HEK293 (cell line): ENCODE measurements around the gene DLG2.
A peak's percentile ranks its signal among the peaks of the same experiment; 100 is the strongest.

Source experiments
- CTCF ChIA-PET: fragments of 350-600 bp; formaldehyde crosslinking; extraction: SDS; loops from one replicate; lab custom pipeline; 2021; ENCODE audit warnings: antibody characterized with exemption; lab: Yijun Ruan, JAX
- POLR2A ChIA-PET: fragments of 300-600 bp; formaldehyde crosslinking; extraction: SDS; loops from one replicate; lab custom pipeline; 2020; ENCODE audit warnings: antibody characterized with exemption, inconsistent platforms; lab: Yijun Ruan, JAX
- H3K27ac ChIP-seq: fragments of 200-500 bp; sonication (Bioruptor generic); 2 replicates; pipeline ENCODE4 v1.5.1; 2014; ENCODE audit warnings: low read depth, low read length, control low read depth, inconsistent platforms; ENCODE audit errors: extremely low read depth
- H3K36me3 ChIP-seq, 2 experiments: fragments of 200-500 bp in 1 of 2; sonication (Bioruptor generic) in 1 of 2; 1 replicate in 1 of 2; 2 replicates in 1 of 2; pipeline ENCODE4 v1.5.1; 2014 to 2017; ENCODE audit warnings: inconsistent platforms in 2 of 2, low read length in 2 of 2; ENCODE audit not compliant: control insufficient read depth in 2 of 2, insufficient read depth in 1 of 2
- H3K4me1 ChIP-seq: fragments of 200-500 bp; sonication (Bioruptor generic); 2 replicates; pipeline ENCODE4 v1.5.1; 2014; ENCODE audit warnings: mild to moderate bottlenecking, low read length, inconsistent platforms; ENCODE audit not compliant: control insufficient read depth, insufficient read depth
- H3K4me3 ChIP-seq: 2 replicates; pipeline ENCODE4 v1.5.1; 2011; ENCODE audit warnings: low read depth, mild to moderate bottlenecking, control low read depth, low read length, moderate library complexity
- H3K9me3 ChIP-seq: fragments of 200-500 bp; sonication (Bioruptor generic); 2 replicates; pipeline ENCODE4 v1.5.1; 2014; ENCODE audit warnings: low read depth, low read length, inconsistent platforms; ENCODE audit not compliant: control insufficient read depth, insufficient read depth
- FEZF1 ChIP-seq: fragments of 450-650 bp; formaldehyde crosslinking; IDR thresholded peaks from 2 replicates; pipeline ENCODE4 v1.5.1; 2016; ENCODE audit warnings: missing biosample characterization, missing genetic modification characterization
- KLF9 ChIP-seq: fragments of 450-650 bp; formaldehyde crosslinking; IDR thresholded peaks from 2 replicates; pipeline ENCODE4 v1.5.1; 2016; ENCODE audit warnings: missing biosample characterization, missing genetic modification characterization, low read depth
- REPIN1 ChIP-seq: fragments of 450-650 bp; formaldehyde crosslinking; IDR thresholded peaks from 2 replicates; pipeline ENCODE4 v1.5.1; 2017; ENCODE audit warnings: missing biosample characterization, missing genetic modification characterization, low read depth
- SALL2 ChIP-seq: fragments of 450-650 bp; formaldehyde crosslinking; IDR thresholded peaks from 2 replicates; pipeline ENCODE4 v1.5.0; 2017; ENCODE audit warnings: missing biosample characterization, mild to moderate bottlenecking, missing genetic modification characterization, borderline replicate concordance
- TCF7L2 ChIP-seq: IDR thresholded peaks from 2 replicates; pipeline ENCODE4 v1.6.1; 2011; ENCODE audit warnings: low read depth, mild to moderate bottlenecking, inconsistent platforms, low read length, moderate library complexity, borderline replicate concordance
- WT1 ChIP-seq: fragments of 450-650 bp; formaldehyde crosslinking; IDR thresholded peaks from 2 replicates; pipeline ENCODE4 v1.5.1; 2016; ENCODE audit warnings: missing biosample characterization, missing genetic modification characterization
- YY1 ChIP-seq: fragments of 450-650 bp; formaldehyde crosslinking; IDR thresholded peaks from 2 replicates; pipeline ENCODE4 v1.5.1; 2018; ENCODE audit warnings: missing biosample characterization, missing genetic modification characterization
- ZBTB17 ChIP-seq: fragments of 450-650 bp; formaldehyde crosslinking; IDR thresholded peaks from 2 replicates; pipeline ENCODE4 v1.5.1; 2016; ENCODE audit warnings: missing biosample characterization, missing genetic modification characterization
- ZBTB21 ChIP-seq: fragments of 450-650 bp; formaldehyde crosslinking; IDR thresholded peaks from 2 replicates; pipeline ENCODE4 v1.5.1; 2017; ENCODE audit warnings: missing biosample characterization, missing genetic modification characterization
- ZBTB8A ChIP-seq: fragments of 450-650 bp; formaldehyde crosslinking; IDR thresholded peaks from 2 replicates; pipeline ENCODE4 v1.5.1; 2016; ENCODE audit warnings: missing biosample characterization, missing genetic modification characterization
- ZNF112 ChIP-seq: fragments of 450-650 bp; formaldehyde crosslinking; IDR thresholded peaks from 2 replicates; pipeline ENCODE4 v1.5.0; 2017; ENCODE audit warnings: missing biosample characterization, missing genetic modification characterization
- ZNF2 ChIP-seq: fragments of 450-650 bp; formaldehyde crosslinking; IDR thresholded peaks from 2 replicates; pipeline ENCODE4 v1.5.1; 2016; ENCODE audit warnings: missing biosample characterization, missing genetic modification characterization
- ZNF324 ChIP-seq: fragments of 450-650 bp; formaldehyde crosslinking; IDR thresholded peaks from 2 replicates; pipeline ENCODE4 v1.5.1; 2016; ENCODE audit warnings: missing biosample characterization, missing genetic modification characterization
- ZNF404 ChIP-seq: fragments of 450-650 bp; formaldehyde crosslinking; IDR thresholded peaks from 2 replicates; pipeline ENCODE4 v1.5.1; 2017; ENCODE audit warnings: missing biosample characterization, missing genetic modification characterization
- ZNF600 ChIP-seq: fragments of 450-650 bp; formaldehyde crosslinking; IDR thresholded peaks from 2 replicates; pipeline ENCODE4 v1.5.1; 2016; ENCODE audit warnings: missing biosample characterization, missing genetic modification characterization
- ZNF623 ChIP-seq: fragments of 450-650 bp; formaldehyde crosslinking; IDR thresholded peaks from 2 replicates; pipeline ENCODE4 v1.5.1; 2016; ENCODE audit warnings: missing biosample characterization, missing genetic modification characterization
- ZNF658 ChIP-seq: fragments of 450-650 bp; formaldehyde crosslinking; IDR thresholded peaks from 2 replicates; pipeline ENCODE4; 2016; ENCODE audit warnings: missing biosample characterization, missing genetic modification characterization
- ZNF670 ChIP-seq: fragments of 450-650 bp; formaldehyde crosslinking; IDR thresholded peaks from 2 replicates; pipeline ENCODE4 v1.5.1; 2016; ENCODE audit warnings: missing biosample characterization, missing genetic modification characterization, low read depth
- ZNF785 ChIP-seq: fragments of 450-650 bp; formaldehyde crosslinking; IDR thresholded peaks from 2 replicates; pipeline ENCODE4 v1.5.1; 2016; ENCODE audit warnings: missing biosample characterization, missing genetic modification characterization
- TF ChIP-seq, protein P1 (sequence below): fragments of 450-650 bp; formaldehyde crosslinking; IDR thresholded peaks from 2 replicates; pipeline ENCODE4 v1.5.1; 2016; ENCODE audit warnings: missing biosample characterization, missing genetic modification characterization
- TF ChIP-seq, protein P2 (sequence below): fragments of 450-650 bp; formaldehyde crosslinking; IDR thresholded peaks from 2 replicates; pipeline ENCODE4 v1.5.1; 2016; ENCODE audit warnings: missing biosample characterization, missing genetic modification characterization

DLG2 gene

DNA sequence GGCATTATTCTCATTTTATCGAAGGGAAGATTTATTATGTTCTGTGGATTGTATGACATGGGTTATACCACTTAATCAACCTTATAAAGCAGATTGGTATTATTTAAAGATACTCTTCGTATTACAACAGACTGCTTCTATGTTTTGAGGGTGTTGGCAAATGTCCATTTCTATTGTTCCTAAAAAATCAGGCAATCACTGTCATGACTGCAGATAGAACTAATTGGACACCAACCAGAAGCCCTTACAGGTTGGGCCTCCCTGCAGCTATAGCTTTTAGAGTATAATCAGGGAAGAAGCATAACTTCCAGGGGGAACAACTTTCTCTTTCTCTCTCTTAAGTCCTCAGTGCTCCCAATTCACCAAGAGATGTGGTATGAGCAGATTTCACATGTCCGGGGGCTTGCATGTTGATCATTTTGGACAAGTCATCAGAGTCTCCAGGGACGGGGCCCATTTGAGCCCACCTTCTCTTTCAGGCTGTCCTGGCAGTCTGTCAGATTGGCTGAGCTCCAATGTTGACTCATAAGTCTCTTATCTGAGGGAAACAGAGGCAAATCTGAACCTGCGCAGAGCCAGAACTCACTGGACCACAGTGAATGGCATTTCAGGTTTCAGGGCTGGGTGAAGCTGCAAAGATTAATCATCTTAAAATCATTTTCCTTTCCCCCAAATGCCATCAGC lies 2077.0 kb downstream of the DLG2 start:
- no peak overlapping the region for H3K4me3 ChIP-seq
- H3K9me3 ChIP-seq, result no peaks in the 10 kb centered on the region
- CTCF ChIA-PET, result interaction anchor here (0.5 kb wide), 1 partner anchor 269 kb away, joined by 3 read pairs; no protein-coding TSS in a partner anchor
- H3K27ac ChIP-seq, result no peak overlapping the region
- H3K36me3 ChIP-seq, result no peaks in the 10 kb centered on the region
- H3K4me1 ChIP-seq, result no peaks in the 10 kb centered on the region
- no peak for TF ChIP-seq WT1
- TF ChIP-seq ZNF658 (tag by site-specific recombination), result no peak
- TF ChIP-seq ZNF785, result no peak
- no peak for TF ChIP-seq FEZF1 (tag by site-specific recombination)
- TF ChIP-seq ZNF623 (tag by site-specific recombination), result no peak
- no peak for TF ChIP-seq ZNF324
- TF ChIP-seq ZNF112 (tag by site-specific recombination), result no peak
- TF ChIP-seq, protein P1, sequence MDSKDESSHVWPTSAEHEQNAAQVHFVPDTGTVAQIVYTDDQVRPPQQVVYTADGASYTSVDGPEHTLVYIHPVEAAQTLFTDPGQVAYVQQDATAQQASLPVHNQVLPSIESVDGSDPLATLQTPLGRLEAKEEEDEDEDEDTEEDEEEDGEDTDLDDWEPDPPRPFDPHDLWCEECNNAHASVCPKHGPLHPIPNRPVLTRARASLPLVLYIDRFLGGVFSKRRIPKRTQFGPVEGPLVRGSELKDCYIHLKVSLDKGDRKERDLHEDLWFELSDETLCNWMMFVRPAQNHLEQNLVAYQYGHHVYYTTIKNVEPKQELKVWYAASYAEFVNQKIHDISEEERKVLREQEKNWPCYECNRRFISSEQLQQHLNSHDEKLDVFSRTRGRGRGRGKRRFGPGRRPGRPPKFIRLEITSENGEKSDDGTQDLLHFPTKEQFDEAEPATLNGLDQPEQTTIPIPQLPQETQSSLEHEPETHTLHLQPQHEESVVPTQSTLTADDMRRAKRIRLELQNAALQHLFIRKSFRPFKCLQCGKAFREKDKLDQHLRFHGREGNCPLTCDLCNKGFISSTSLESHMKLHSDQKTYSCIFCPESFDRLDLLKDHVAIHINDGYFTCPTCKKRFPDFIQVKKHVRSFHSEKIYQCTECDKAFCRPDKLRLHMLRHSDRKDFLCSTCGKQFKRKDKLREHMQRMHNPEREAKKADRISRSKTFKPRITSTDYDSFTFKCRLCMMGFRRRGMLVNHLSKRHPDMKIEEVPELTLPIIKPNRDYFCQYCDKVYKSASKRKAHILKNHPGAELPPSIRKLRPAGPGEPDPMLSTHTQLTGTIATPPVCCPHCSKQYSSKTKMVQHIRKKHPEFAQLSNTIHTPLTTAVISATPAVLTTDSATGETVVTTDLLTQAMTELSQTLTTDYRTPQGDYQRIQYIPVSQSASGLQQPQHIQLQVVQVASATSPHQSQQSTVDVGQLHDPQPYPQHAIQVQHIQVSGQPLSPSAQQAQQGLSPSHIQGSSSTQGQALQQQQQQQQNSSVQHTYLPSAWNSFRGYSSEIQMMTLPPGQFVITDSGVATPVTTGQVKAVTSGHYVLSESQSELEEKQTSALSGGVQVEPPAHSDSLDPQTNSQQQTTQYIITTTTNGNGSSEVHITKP (tag by site-specific recombination), result peak; percentile 46; the same call in 1 of the 2 replicates
- TF ChIP-seq ZNF404 (tag by site-specific recombination), result no peak
- POLR2A ChIA-PET, result no interaction called here

DNA sequence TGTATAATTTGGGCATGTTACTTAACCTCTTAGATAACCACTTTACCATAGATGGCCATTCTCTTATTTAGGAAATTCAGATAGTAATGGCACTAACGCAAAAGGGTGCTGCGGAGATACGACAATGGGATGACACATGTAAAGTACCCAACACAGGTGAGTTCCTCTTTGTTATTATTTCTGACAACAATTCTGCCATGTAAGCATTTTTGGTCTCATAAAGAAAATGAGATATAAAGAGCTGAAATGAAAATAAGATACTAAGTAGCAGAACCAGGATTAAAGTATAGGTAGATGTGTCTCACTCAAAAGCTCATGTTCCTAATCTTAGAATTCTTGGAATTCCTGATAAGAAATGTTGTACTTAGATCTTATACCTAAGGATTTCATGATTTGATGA lies 2080.8 kb downstream of the DLG2 start:
- CTCF ChIA-PET, result interaction anchor here (0.7 kb wide), 1 partner anchor 99 kb away, joined by 3 read pairs; no protein-coding TSS in a partner anchor
- no peaks in the 10 kb centered on the region for H3K36me3 ChIP-seq
- POLR2A ChIA-PET, result no interaction called here
- H3K9me3 ChIP-seq, result no peaks in the 10 kb centered on the region
- TF ChIP-seq, protein P2, sequence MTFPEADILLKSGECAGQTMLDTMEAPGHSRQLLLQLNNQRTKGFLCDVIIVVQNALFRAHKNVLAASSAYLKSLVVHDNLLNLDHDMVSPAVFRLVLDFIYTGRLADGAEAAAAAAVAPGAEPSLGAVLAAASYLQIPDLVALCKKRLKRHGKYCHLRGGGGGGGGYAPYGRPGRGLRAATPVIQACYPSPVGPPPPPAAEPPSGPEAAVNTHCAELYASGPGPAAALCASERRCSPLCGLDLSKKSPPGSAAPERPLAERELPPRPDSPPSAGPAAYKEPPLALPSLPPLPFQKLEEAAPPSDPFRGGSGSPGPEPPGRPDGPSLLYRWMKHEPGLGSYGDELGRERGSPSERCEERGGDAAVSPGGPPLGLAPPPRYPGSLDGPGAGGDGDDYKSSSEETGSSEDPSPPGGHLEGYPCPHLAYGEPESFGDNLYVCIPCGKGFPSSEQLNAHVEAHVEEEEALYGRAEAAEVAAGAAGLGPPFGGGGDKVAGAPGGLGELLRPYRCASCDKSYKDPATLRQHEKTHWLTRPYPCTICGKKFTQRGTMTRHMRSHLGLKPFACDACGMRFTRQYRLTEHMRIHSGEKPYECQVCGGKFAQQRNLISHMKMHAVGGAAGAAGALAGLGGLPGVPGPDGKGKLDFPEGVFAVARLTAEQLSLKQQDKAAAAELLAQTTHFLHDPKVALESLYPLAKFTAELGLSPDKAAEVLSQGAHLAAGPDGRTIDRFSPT (tag by site-specific recombination), result no peak
- TF ChIP-seq KLF9 (no peak), TCF7L2 (no peak), SALL2 (no peak), ZNF404 (tag by site-specific recombination) (no peak), YY1 (tag by site-specific recombination) (no peak), ZNF2 (tag by site-specific recombination) (no peak), ZNF670 (no peak), ZNF600 (tag by site-specific recombination) (no peak), ZBTB17 (no peak), ZBTB21 (tag by site-specific recombination) (no peak), REPIN1 (no peak), ZBTB8A (no peak)
- TF ChIP-seq, protein P1 (tag by site-specific recombination), result no peak
- no peaks in the 10 kb centered on the region for H3K4me1 ChIP-seq
- H3K4me3 ChIP-seq, result no peak overlapping the region
- H3K27ac ChIP-seq, result no peak overlapping the region
